H1 (cell line): ENCODE measurements around the gene RHOB. TPM values are rescaled to one million over a fixed set of nuclear protein-coding genes. Genes with fewer than 3 reads are reported as not detected.

Source experiments
- CTCF ChIP-seq, 3 experiments: IDR thresholded peaks; 1 replicate in 2 of 3; 2 replicates in 1 of 3; pipeline versions ENCODE4 v1.5.1 to v1.6.1; 2011; ENCODE audit warnings: low read length in 3 of 3, mild to moderate bottlenecking in 3 of 3, inconsistent platforms in 2 of 3, low read depth in 1 of 3, moderate library complexity in 1 of 3; ENCODE audit not compliant: insufficient read depth in 1 of 3; ENCODE audit errors: control extremely low read depth in 1 of 3
- polyA plus RNA-seq, 7 experiments: library from polyadenylated mRNA; depleted of rRNA in 3 of 7; stranded (reverse) in 5 of 7; unstranded in 2 of 7; fragments of >200 nt in 5 of 7; fragments of 200-250 nt in 2 of 7; gene quantifications; 1 replicate in 5 of 7; 2 replicates in 1 of 7; 4 replicates in 1 of 7; pipeline versions ENCODE4 v1.2.1 to v1.2.3, GENCODE V29; 2011 to 2013; ENCODE audit warnings: missing spikeins in 2 of 7, mixed read lengths in 2 of 7
- total RNA-seq: library from RNA; stranded (reverse); fragmentation: NEBNext Ultra II Directional; extraction: Animal tissue kit (Norgen Biotek cat#: 25700); gene quantifications from 2 replicates; pipeline ENCODE4 v1.2.1, GENCODE V29; 2021

RHOB gene
- total and polyA plus RNA-seq, 2 of the 8 experiments (the other 6 are each of a cell fraction or from before 2014, with no cell fraction given), result 9.3 to 9.5 TPM

DNA sequence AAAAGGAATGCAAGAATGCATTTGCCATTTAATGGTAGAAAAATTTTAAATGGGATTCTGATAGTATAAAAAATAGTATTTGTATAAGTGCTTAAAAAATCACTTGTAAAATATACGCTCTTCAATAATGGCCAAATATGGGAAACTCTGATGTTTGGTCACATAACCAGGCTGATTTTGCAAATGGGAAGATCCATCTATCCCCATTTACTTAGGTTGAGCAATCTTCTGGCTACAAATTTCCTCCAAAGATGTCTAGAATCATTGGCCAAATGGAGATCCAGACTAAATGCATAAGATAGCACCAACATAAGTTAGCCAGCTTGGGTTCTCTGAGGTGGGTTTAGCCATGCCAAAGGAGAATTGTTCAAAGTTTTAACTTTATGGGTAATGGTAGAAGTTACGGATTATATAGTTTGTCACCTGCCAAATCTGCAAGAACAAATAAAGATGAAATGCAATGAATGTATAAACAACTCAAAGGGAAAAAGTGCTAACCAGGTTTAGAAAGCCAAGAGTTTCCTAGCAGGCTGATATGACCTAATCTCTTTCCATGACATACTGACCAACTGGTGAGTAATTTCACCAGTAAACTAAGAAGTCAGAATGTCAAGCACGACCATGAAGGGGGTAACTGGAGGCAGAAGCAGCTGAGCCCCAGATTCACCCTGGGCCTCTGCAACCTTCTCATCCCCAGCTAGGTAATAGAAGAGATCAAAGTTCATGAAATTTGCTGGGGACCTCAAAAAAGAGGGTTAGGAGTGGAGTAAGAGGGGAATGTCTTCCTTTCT, 10.0 kb downstream of the RHOB start (continued):
- TF ChIP-seq CTCF (IDR thresholded peaks at IDR 0.05; ENCODE audit: control extremely low read depth in 1 of 3, insufficient read depth in 1 of 3, low read depth in 1 of 3, low read length in 3 of 3), result no peak
